TTC549 (cell line): ENCODE measurements around the gene STOM.
"Not testable (repeated sequence)": the region's sequence is repeated elsewhere in the genome, so short reads cannot be mapped to it uniquely, and the experiment has no call there.

Experiments used
- FAIRE-seq: peaks from 2 replicates; lab custom pipeline; 2012; peaks lifted over from hg19 to GRCh38; lab: Jason Lieb, UNC

STOM gene

DNA sequence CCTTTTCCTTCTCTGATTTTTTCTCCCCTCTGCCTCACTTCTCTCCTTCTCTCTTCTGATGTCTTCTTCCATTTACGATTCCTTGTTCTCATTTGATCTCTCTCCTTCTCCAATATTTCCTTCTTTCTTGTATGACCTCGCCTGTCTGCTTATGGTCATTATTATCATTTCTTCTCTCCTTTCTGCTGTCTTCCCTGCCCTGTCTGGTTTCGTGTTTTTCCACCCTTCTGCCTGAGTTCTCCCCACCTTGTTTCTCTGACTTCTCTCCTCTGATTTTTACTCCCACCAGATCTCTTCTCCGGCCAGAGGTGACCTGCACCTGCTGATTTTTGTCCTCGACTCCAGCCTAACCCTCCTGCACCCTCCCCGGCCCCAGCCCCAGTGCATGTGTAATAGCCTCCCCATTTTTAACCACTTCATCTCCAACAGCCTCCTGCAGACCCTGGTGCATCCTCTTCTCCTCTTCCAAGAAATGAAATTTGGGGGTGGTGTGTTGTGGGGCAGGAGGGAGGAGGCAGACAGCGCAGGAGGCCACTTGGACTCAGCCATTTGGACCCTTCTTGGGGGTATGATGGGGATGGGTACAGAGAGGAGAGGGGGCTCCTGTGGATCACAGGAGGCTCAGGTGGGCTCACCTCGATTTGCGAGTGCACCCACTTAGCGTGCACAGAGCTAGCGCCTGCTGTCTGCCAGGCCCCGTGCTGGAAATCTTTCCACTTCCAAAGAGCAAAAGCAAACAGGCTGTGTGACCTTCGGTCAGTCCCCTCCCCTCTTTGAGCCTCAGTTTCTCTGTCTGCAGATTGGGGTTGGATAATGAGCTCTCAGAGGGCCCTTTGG is 69.5 kb downstream of the STOM start:
- no peak for FAIRE-seq

DNA sequence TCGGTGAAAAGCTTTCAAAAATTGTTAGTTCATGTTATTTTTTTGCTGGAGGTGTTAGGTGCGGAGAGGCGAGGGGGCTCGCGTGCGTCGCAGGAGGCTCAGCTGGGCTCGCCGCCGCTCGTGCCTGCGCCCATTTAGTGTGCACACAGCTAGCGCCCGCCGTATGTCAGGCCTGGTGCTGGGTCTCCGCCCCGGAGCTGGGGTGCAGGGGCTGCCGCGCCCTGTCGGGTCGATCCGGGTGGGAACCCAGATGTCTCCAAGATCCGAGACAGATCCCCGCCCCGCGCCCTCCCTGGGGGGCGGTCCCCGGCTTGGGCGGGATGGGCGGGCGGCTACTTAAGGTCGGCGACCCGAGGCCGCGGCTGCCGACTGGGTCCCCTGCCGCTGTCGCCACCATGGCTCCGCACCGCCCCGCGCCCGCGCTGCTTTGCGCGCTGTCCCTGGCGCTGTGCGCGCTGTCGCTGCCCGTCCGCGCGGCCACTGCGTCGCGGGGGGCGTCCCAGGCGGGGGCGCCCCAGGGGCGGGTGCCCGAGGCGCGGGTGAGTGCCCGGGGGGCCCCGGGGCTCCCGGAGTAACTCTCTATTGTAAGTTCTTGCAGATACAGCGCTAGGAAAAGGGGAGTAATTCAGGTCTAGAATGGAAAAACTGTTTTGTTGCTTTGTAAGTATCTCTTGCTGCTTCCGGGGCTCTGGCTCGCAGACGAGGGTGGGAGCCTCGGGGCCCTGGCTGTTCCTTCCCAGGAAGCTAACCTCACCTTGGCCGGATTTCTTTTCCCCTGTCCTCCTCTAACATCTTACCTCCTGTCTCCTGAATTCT is 70.4 kb downstream of the STOM start:
- no peak for FAIRE-seq

- FAIRE-seq = no peak
Measured at GRCh38 chr9:121298689-121299466, 71.2 kb downstream of the STOM start.

- FAIRE-seq = no peak
Measured at GRCh38 chr9:121298016-121298538, 72.0 kb downstream of the STOM start.

DNA sequence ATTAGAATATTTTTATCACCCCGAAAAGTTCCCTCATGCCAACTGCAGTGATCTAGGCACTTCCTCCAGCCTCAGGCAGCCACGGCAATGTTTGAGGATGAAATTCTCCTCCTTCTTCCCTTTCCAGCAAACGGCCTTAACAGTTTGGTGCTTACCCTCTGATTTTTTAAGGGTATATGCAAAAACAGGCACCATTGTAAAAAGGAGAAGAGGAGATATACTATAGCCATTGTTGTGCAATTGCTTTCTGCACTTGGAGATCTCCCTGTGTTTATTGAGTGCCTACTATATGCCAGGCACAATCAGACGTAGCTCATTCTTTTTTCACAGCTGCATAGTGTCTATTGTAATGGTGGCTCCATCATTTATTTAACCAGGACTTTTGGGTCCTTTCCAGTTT is 72.7 kb downstream of the STOM start:
- no peak for FAIRE-seq

- FAIRE-seq = no peak
Measured at GRCh38 chr9:121296213-121297127, 73.6 kb downstream of the STOM start.

DNA sequence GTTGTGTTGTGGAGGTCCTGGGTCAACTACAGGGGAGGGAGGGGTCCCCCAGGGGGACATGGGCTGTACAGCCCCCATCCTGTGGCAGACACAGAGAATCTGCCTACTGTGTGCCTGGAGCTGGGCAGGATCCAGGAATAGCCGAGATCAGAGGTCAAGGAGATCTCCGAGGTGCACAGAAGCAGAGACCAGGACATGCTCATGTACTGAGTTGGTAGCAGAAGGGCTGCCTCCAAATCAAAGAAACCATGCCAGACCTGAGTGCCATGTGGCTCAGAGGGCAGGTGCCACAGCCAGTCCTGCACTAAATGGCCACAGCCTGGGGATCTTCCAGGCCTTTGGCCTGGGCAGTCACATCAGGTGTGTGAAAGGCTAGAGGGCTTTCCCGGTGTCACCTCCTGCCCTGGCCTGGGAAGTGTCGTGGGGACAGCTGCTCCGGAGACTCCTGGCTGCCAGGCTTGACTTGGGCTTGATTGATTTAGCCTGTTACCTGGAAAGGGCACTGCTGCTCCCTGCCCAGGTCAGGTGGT is 74.3 kb downstream of the STOM start:
- FAIRE-seq = no peak

DNA sequence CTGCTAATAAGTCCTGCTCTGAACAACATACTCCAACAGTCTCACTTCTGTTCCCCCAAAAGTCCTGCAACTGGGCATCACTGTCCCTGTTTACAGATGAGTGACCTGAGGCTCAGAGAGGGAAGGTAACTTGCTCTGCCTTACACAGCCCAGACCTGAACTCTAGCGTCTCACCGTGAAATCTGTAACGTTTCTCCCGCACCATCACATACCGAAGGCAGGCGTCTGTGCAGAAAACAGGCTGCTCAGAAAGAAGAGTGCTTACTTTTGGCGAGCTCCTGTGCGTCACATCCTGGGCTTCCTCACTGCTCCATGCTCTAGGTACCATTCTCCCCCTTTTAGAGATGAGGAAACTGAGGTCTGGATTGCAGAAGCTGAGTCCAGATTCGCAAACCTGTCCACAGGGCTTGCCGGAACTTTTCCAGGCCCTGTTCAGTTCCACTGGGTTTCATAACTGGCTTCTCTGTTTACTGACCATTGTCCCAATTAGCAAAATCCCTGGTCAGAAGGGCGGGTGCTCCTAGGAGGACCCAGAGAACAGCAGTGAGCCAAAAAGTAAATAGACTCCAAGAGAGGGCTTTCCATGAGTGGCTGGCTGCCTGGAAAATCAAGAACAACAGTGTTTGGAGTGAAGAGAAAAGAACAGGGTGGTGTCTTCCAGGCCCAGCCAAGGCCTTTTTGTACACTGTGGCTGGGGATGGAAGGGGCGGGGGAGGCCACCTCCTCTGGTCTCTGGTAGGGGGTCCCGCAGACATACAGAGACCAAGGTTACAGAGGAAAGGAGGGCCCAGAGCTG is 75.0 kb downstream of the STOM start:
- no peak for FAIRE-seq

GRCh38 chr9:121294151-121294743 is 75.8 kb downstream of the STOM start:
- FAIRE-seq = no peak

GRCh38 chr9:121292801-121293241 is 77.2 kb downstream of the STOM start:
- no peak for FAIRE-seq

GRCh38 chr9:121292051-121292450 is 78.0 kb downstream of the STOM start:
- no peak for FAIRE-seq

DNA sequence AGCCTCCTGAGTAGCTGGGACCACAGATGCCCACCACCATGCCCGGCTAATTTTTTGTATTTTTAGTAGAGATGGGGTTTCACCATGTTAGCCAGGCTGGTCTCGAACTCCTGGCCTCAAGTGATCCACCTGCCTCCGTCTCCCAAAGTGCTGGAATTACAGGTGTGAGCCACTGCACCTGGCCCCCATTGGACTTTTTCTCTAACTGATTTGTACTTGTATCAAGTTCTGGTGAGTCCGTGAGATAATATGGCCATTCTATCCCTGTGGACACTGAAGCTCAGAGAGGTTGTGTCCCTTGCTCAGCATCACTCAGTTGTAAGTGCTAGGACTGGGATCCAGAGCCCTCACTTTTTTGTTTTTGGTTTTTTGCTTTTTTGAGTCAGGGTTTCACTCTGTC is 78.5 kb downstream of the STOM start:
- FAIRE-seq = not testable (repeated sequence)

DNA sequence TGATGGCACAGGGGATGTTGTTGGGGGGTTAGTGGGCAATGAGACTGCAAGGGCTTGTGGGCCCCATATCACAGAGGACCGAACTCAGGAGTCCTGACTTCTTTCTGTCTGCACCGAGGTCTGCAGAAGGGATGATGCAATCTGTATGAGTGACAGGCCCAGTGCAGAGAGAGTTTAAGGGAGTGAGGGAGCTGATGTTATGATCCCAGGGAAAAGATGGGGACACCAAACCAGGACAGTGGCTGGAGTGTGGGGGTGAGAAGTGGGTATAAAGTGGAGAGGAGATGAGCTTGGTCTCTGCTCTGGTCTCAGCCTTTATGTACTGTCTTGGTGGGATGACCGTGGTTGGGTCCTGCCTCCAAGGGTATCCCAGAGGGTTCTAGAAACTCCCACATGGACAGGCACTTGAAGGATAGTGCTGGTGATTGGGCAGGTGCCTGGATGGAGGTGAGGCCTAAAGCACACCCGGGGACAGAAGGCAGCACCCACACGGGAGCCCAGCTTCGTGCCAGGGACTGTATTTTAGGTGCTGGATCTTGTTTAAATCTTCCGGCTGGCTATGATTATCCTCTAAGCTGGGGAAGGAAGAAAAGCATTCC is 80.2 kb downstream of the STOM start:
- FAIRE-seq = no peak

GRCh38 chr9:121289026-121289771 is 80.9 kb downstream of the STOM start:
- FAIRE-seq = no peak
